IMR-90 (cell line): ENCODE measurements around the gene TAAR8. TPM values are rescaled to one million over a fixed set of nuclear protein-coding genes. Genes with fewer than 3 reads are reported as not detected.

ENCODE experiments used
- ATAC-seq: fragments of 200-7000 bp; cut with Tn5 transposase; 2 replicates; pipeline ENCODE4 v1.9.1; 2020; ENCODE audit warnings: low read depth, mild to moderate bottlenecking, moderate library complexity
- BruUV-seq: library from RNA; stranded (reverse); fragments of 400-500 nt; replicated peaks from 2 replicates; lab custom pipeline; 2021; lab: Mats Ljungman, UMichigan
- CTCF ChIA-PET: fragments of 300-600 bp; formaldehyde crosslinking; extraction: SDS; loops from one replicate; lab custom pipeline; 2021; ENCODE audit warnings: antibody characterized with exemption; lab: Yijun Ruan, JAX
- POLR2A ChIA-PET: fragments of 300-600 bp; sonication (Branson Sonifier 250); formaldehyde crosslinking; loops from one replicate; lab custom pipeline; 2022; ENCODE audit warnings: antibody characterized with exemption; ENCODE audit not compliant: unreplicated experiment; lab: Charles Lee
- DNase-seq: peaks from one replicate; pipeline ENCODE4 v3.0.0; 2013
- H2AFZ ChIP-seq: replicated peaks from 2 replicates; pipeline ENCODE3; 2013; ENCODE audit warnings: low read length, mild to moderate bottlenecking; ENCODE audit not compliant: poor library complexity
- H2AK5ac ChIP-seq: 2 replicates; pipeline ENCODE4 v1.6.1; 2013; ENCODE audit warnings: low read depth, low read length, inconsistent platforms
- H2AK9ac ChIP-seq: replicated peaks from 2 replicates; pipeline ENCODE3; 2013; ENCODE audit warnings: mild to moderate bottlenecking, low read depth, low read length, moderate library complexity; ENCODE audit not compliant: poor library complexity
- H2BK120ac ChIP-seq: 2 replicates; pipeline ENCODE4 v1.6.1; 2013; ENCODE audit warnings: low read depth, low read length, inconsistent platforms
- H2BK15ac ChIP-seq: 3 replicates; pipeline ENCODE4 v1.6.1; 2013; ENCODE audit warnings: low read depth, low read length, inconsistent platforms
- H2BK20ac ChIP-seq: 2 replicates; pipeline ENCODE4 v1.6.1; 2013; ENCODE audit warnings: low read depth, mild to moderate bottlenecking, inconsistent platforms, low read length, moderate library complexity
- H2BK5ac ChIP-seq: 2 replicates; pipeline ENCODE4 v1.6.1; 2013; ENCODE audit warnings: mild to moderate bottlenecking, low read depth, low read length, inconsistent platforms; ENCODE audit not compliant: poor library complexity, severe bottlenecking
- H3K14ac ChIP-seq: replicated peaks from 2 replicates; pipeline ENCODE4 v1.6.1; 2013; ENCODE audit warnings: low read depth, low read length, inconsistent platforms
- H3K18ac ChIP-seq: 2 replicates; pipeline ENCODE4 v1.6.1; 2013; ENCODE audit warnings: low read depth, low read length, control low read depth
- H3K23ac ChIP-seq: 2 replicates; pipeline ENCODE4 v1.6.1; 2013; ENCODE audit warnings: low read depth, low read length, inconsistent platforms
- H3K27ac ChIP-seq: 2 replicates; pipeline ENCODE4 v1.5.1; 2013; ENCODE audit warnings: mild to moderate bottlenecking, control low read depth, low read length; ENCODE audit not compliant: insufficient read depth
- H3K27me3 ChIP-seq: 2 replicates; pipeline ENCODE4 v1.6.1; 2013; ENCODE audit warnings: low read length; ENCODE audit not compliant: control insufficient read depth, insufficient read depth
- H3K36me3 ChIP-seq: 2 replicates; pipeline ENCODE4 v1.6.1; 2013; ENCODE audit warnings: low read length, mixed read lengths; ENCODE audit not compliant: control insufficient read depth, insufficient read depth
- H3K4ac ChIP-seq: 2 replicates; pipeline ENCODE4 v1.6.1; 2013; ENCODE audit warnings: low read depth, low read length, inconsistent platforms
- H3K4me1 ChIP-seq: 2 replicates; pipeline ENCODE4 v1.6.1; 2013; ENCODE audit warnings: low read length, mixed read lengths; ENCODE audit not compliant: control insufficient read depth, insufficient read depth
- H3K4me2 ChIP-seq: 2 replicates; pipeline ENCODE4 v1.6.1; 2013; ENCODE audit warnings: low read depth, mild to moderate bottlenecking, control low read depth, low read length, moderate library complexity
- H3K4me3 ChIP-seq: 2 replicates; pipeline ENCODE4 v1.5.1; 2013; ENCODE audit warnings: low read depth, mild to moderate bottlenecking, control low read depth, low read length, moderate library complexity; ENCODE audit not compliant: insufficient read depth
- H3K56ac ChIP-seq: 2 replicates; pipeline ENCODE4 v1.6.1; 2013; ENCODE audit warnings: low read length, inconsistent platforms; ENCODE audit not compliant: insufficient read depth; ENCODE audit errors: extremely low read depth
- H3K79me1 ChIP-seq, 2 experiments: 2 replicates each; pipeline ENCODE4 v1.6.1; 2013; ENCODE audit warnings: low read length in 2 of 2, inconsistent platforms in 1 of 2, low read depth in 1 of 2
- H3K9ac ChIP-seq: 2 replicates; pipeline ENCODE4 v1.6.1; 2013; ENCODE audit warnings: low read depth, low read length, control low read depth
- H3K9me1 ChIP-seq: 2 replicates; pipeline ENCODE4 v1.6.1; 2013; ENCODE audit warnings: low read length, inconsistent platforms; ENCODE audit not compliant: insufficient read depth
- H3K9me3 ChIP-seq: 2 replicates; pipeline ENCODE4 v1.6.1; 2013; ENCODE audit warnings: low read length; ENCODE audit not compliant: control insufficient read depth, insufficient read depth
- H4K20me1 ChIP-seq: 2 replicates; pipeline ENCODE4 v1.6.1; 2013; ENCODE audit warnings: low read length, inconsistent platforms; ENCODE audit not compliant: insufficient read depth
- H4K5ac ChIP-seq: 2 replicates; pipeline ENCODE4 v1.6.1; 2013; ENCODE audit warnings: mild to moderate bottlenecking, low read depth, low read length, control low read depth
- H4K8ac ChIP-seq, 2 experiments: 2 replicates each; pipeline ENCODE4 v1.6.1; 2013; ENCODE audit warnings: low read depth in 2 of 2, low read length in 2 of 2, control low read depth in 1 of 2, inconsistent platforms in 1 of 2
- H4K91ac ChIP-seq: 2 replicates; pipeline ENCODE4 v1.6.1; 2013; ENCODE audit warnings: low read depth, low read length, inconsistent platforms; ENCODE audit not compliant: insufficient read depth
- BHLHE40 ChIP-seq: fragments of 150-350 bp; IDR thresholded peaks from 2 replicates; pipeline ENCODE4 v1.6.1; 2016; ENCODE audit warnings: mild to moderate bottlenecking, low read depth, low read length
- CEBPB ChIP-seq: IDR thresholded peaks from 2 replicates; pipeline ENCODE4 v1.6.1; 2012; ENCODE audit warnings: low read depth, low read length, improper control_type of control experiment
- CHD1 ChIP-seq: IDR thresholded peaks from 2 replicates; pipeline ENCODE4 v1.6.1; 2012; ENCODE audit warnings: low read depth, low read length, improper control_type of control experiment
- FOS ChIP-seq: fragments of 150-350 bp; IDR thresholded peaks from 2 replicates; pipeline ENCODE4 v1.6.1; 2016; ENCODE audit warnings: low read depth, low read length
- MAFK ChIP-seq: IDR thresholded peaks from 2 replicates; pipeline ENCODE4 v1.6.1; 2012; ENCODE audit warnings: low read depth, low read length, improper control_type of control experiment
- MAZ ChIP-seq: IDR thresholded peaks from 2 replicates; pipeline ENCODE4 v1.6.1; 2012; ENCODE audit warnings: low read depth, mild to moderate bottlenecking, low read length, improper control_type of control experiment, moderate library complexity, borderline replicate concordance
- MXI1 ChIP-seq: IDR thresholded peaks from 2 replicates; pipeline ENCODE4 v1.6.1; 2012; ENCODE audit warnings: low read depth, mild to moderate bottlenecking, low read length, moderate library complexity, borderline replicate concordance
- NFE2L2 ChIP-seq: fragments of 150-350 bp; IDR thresholded peaks from 2 replicates; pipeline ENCODE4 v1.6.1; 2016; ENCODE audit warnings: low read depth, mild to moderate bottlenecking, low read length
- POLR2A ChIP-seq: IDR thresholded peaks from 2 replicates; pipeline ENCODE4 v1.6.1; 2012; ENCODE audit warnings: mild to moderate bottlenecking, low read depth, low read length
- RAD21 ChIP-seq: IDR thresholded peaks from 2 replicates; pipeline ENCODE4 v1.6.1; 2012; ENCODE audit warnings: low read length, improper control_type of control experiment
- RCOR1 ChIP-seq: IDR thresholded peaks from 2 replicates; pipeline ENCODE4 v1.6.1; 2012; ENCODE audit warnings: mild to moderate bottlenecking, low read length, improper control_type of control experiment; ENCODE audit not compliant: insufficient replicate concordance
- RFX5 ChIP-seq: IDR thresholded peaks from 2 replicates; pipeline ENCODE4 v1.8.0; 2012; ENCODE audit warnings: low read depth, mild to moderate bottlenecking, low read length, moderate library complexity
- SMC3 ChIP-seq: fragments of 150-350 bp; IDR thresholded peaks from 2 replicates; pipeline ENCODE4 v1.6.1; 2016; ENCODE audit warnings: low read depth, mild to moderate bottlenecking, antibody characterized with exemption, low read length, moderate library complexity
- WGBS, 2 experiments: methylation state at CpG; one replicate each; pipeline versions ENCODE4 v1.1.5 to v1.1.7; 2013; ENCODE audit warnings: missing lambda C conversion rate in 2 of 2; ENCODE audit not compliant: insufficient read length in 1 of 2; ENCODE audit errors: extremely low coverage in 2 of 2; 5-methylcytosine and 5-hydroxymethylcytosine counted together
- dilution Hi-C: fragments of 300-500 bp; cut with HindIII; formaldehyde crosslinking; loops from one replicate; pipeline ENCODE4 v1.14.3; 2018; ENCODE audit warnings: low sequenced_read_pairs; ENCODE audit not compliant: unreplicated experiment
- in situ Hi-C: fragments of 300-500 bp; cut with MboI; formaldehyde crosslinking; loops from 3 replicates; pipeline ENCODE4 v1.14.3; 2019; ENCODE audit warnings: low sequenced_read_pairs, inconsistent platforms, mixed read lengths
- intact Hi-C: fragments of 100-400 bp; cut with micrococcal nuclease; formaldehyde crosslinking; loops from 2 replicates; pipeline ENCODE4 v1.10.0; 2022
- polyA plus RNA-seq, 3 experiments: library from polyadenylated mRNA; depleted of rRNA; stranded (reverse); fragments of >200 nt; gene quantifications; 2 replicates each; pipeline ENCODE4 v1.2.3, GENCODE V29; 2012; ENCODE audit warnings: low replicate concordance in 1 of 3
- total RNA-seq: library from RNA; depleted of rRNA; stranded (reverse); fragments of >200 nt; gene quantifications from 2 replicates; pipeline ENCODE4 v1.2.3, GENCODE V29; 2012
- TF ChIP-seq, protein P1 (sequence below): fragments of 150-350 bp; IDR thresholded peaks from 2 replicates; pipeline ENCODE4 v1.6.1; 2016; ENCODE audit warnings: low read depth, mild to moderate bottlenecking, low read length, moderate library complexity, borderline replicate concordance
- TF ChIP-seq, protein P2 (sequence below): fragments of 150-350 bp; IDR thresholded peaks from 2 replicates; pipeline ENCODE4 v1.6.1; 2017; ENCODE audit warnings: mild to moderate bottlenecking, antibody characterized with exemption, low read length, low read depth

Gene TAAR8
- total and polyA plus RNA-seq, 2 of the 4 experiments (the other 2 are of a cell fraction), result not detected

DNA sequence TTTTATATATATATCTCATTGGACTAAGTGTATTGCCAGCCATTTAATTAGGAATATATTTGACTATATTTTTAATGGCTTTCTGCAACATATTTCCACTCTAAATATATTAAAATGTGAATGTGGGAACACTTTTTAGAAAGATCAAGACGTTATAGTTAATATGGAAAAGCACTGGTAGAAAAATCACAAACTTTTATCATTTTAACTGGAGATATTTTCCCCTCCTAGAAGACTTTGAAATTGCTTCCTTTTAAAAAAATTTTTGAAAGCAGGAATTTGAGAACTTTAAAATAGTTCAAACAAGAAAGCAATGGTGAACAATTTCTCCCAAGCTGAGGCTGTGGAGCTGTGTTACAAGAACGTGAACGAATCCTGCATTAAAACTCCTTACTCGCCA lies 14.5 kb upstream of the TAAR8 start, which contains the start of gene TAAR9:
TAAR9 (plus strand) TSS at position 301 of the 400 bp plus-strand sequence; CDS start at position 314, 13 bp downstream.
- CTCF ChIA-PET, result no interaction called here
- H2AK5ac ChIP-seq, result no peak within 1 kb of the TSS
- POLR2A ChIA-PET, result no interaction called here

More for the DNA sequence above, 14.5 kb upstream of the TAAR8 start, which contains the start of gene TAAR9:
- WGBS, 2 experiments, result no CpG with 5 or more reads among the region's 4 CpGs
- no peak within 1 kb of the TSS for H3K4ac ChIP-seq
- no peak within 1 kb of the TSS for H2BK120ac ChIP-seq
- no peak within 1 kb of the TSS for H4K8ac ChIP-seq
- TF ChIP-seq, protein P1, sequence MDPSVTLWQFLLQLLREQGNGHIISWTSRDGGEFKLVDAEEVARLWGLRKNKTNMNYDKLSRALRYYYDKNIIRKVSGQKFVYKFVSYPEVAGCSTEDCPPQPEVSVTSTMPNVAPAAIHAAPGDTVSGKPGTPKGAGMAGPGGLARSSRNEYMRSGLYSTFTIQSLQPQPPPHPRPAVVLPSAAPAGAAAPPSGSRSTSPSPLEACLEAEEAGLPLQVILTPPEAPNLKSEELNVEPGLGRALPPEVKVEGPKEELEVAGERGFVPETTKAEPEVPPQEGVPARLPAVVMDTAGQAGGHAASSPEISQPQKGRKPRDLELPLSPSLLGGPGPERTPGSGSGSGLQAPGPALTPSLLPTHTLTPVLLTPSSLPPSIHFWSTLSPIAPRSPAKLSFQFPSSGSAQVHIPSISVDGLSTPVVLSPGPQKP, result no peak
- TF ChIP-seq MAFK (no peak), FOS (no peak), CEBPB (no peak), MXI1 (no peak), NFE2L2 (no peak), RCOR1 (no peak), RAD21 (no peak), CHD1 (no peak), POLR2A (no peak), BHLHE40 (no peak), SMC3 (no peak), MAZ (no peak), RFX5 (no peak)
- TF ChIP-seq, protein P2, sequence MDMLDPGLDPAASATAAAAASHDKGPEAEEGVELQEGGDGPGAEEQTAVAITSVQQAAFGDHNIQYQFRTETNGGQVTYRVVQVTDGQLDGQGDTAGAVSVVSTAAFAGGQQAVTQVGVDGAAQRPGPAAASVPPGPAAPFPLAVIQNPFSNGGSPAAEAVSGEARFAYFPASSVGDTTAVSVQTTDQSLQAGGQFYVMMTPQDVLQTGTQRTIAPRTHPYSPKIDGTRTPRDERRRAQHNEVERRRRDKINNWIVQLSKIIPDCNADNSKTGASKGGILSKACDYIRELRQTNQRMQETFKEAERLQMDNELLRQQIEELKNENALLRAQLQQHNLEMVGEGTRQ, result no peak
- no peak within 1 kb of the TSS for H3K23ac ChIP-seq
- no peaks in the 10 kb centered on the region for H3K9me3 ChIP-seq
- no peaks in the 10 kb centered on the region for H3K36me3 ChIP-seq
- ATAC-seq (no peak), DNase-seq (no peak)
- H2AK9ac ChIP-seq, result no peak within 1 kb of the TSS
- H3K14ac ChIP-seq, result no peak within 1 kb of the TSS
- in situ Hi-C loops (loop anchor here (10.0 kb wide), 1 partner anchor 237 kb away; no protein-coding TSS in a partner anchor), intact Hi-C loops (no loop called here), dilution Hi-C loops (no loop called here)
- H3K9ac ChIP-seq, result no peak within 1 kb of the TSS
- H2BK5ac ChIP-seq, result no peak within 1 kb of the TSS
- no TSS peak for BruUV-seq
- no peaks in the 10 kb centered on the region for H3K79me1 ChIP-seq
- no peaks in the 10 kb centered on the region for H4K20me1 ChIP-seq
- H2BK20ac ChIP-seq, result no peak within 1 kb of the TSS
- H4K91ac ChIP-seq, result no peak within 1 kb of the TSS
- no peak within 1 kb of the TSS for H3K18ac ChIP-seq
- H3K9me1 ChIP-seq, result no peaks in the 10 kb centered on the region
- H3K4me1 ChIP-seq, result no peaks in the 10 kb centered on the region
- no peak within 1 kb of the TSS for H2BK15ac ChIP-seq
- H3K56ac ChIP-seq, result no peak within 1 kb of the TSS
- H3K4me2 ChIP-seq, result no peak within 1 kb of the TSS
- H3K4me3 ChIP-seq, result no peak within 1 kb of the TSS
- H4K5ac ChIP-seq, result no peak within 1 kb of the TSS
- H3K27ac ChIP-seq, result no peak within 1 kb of the TSS
- no peak within 1 kb of the TSS for H2AFZ ChIP-seq
- H3K27me3 ChIP-seq, result peaks cover 20% of the 10 kb centered on the region
